ENCODE data around the gene ZSCAN9.
A peak's percentile ranks its signal among the peaks of the same experiment; 100 is the strongest.

The ZSCAN9 gene

GRCh38 chr6:28269492-28269891 is 44.4 kb downstream of the ZSCAN9 start:
- DNase-seq = no peak

GRCh38 chr6:28274888-28275287 is 49.8 kb downstream of the ZSCAN9 start:
- no peak for DNase-seq

GRCh38 chr6:28277746-28278145 is 52.7 kb downstream of the ZSCAN9 start:
- DNase-seq = no peak

- no peak for DNase-seq
Observed at GRCh38 chr6:28280595-28281287, 55.7 kb downstream of the ZSCAN9 start.

DNA sequence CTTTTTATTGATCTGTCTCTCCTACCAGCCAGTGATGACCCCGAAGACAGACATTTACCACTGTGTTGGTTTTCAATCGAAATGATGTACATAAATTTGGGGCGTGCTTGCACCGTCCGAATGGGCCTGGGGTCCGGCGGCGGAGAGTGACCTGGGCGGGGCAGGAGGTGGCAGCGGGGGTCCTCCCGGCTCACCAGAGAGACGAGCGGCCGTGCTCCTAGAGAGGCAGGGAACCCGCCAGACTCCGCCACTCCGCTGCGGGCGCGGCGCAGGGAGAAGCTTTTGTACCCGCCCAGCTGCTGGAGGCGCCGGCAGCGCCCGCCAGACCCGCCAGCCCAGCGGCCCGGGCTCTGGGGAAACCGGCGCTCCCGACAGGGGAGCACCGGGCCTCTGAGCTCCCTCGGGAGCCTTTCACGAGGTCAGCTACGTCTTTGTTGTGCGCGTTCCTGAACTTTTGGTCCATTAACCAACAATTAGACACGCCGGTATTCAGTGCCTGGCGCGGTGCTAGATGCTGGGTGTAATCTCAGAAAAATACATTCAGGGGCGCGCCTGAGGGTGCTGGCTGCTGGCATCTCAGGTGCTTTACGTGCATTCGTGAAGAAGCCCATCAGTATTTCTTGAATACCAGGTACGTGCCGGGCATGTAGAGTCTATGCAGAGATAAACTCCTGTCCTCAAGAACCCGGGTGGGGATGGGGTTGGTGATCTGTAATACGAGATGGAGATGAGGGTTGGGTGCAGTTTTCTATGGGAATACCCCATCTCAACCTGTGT is 56.4 kb downstream of the ZSCAN9 start, which contains the start of gene PGBD1:
Gene PGBD1, plus strand, starts transcription at position 285 of the 777 bp plus-strand sequence. CDS start 2,242 bp downstream, outside the sequence.
- peak; percentile 90 for DNase-seq

GRCh38 chr6:28282926-28283325 is 57.9 kb downstream of the ZSCAN9 start:
- peak; percentile 4 for DNase-seq

All from NCI-H82 (cell line).